Adrenal gland (tissue), 19 donors: ENCODE results near the gene CEP170. TPM values are rescaled to one million over a fixed set of nuclear protein-coding genes. Genes with fewer than 3 reads are reported as not detected.

Experiments used
- DNase-seq, 7 donors: peaks; one replicate each; pipeline ENCODE4 v3.0.0-alpha.2; 2019 to 2020
- H3K27ac ChIP-seq, 5 donors: fragments of 200-600 bp; sonication (generic) in 4 of 5; 1 replicate in 3 of 5; 2 replicates in 2 of 5; pipeline versions ENCODE4 v1.5.1 to v1.8.0; 2016 to 2020; ENCODE audit warnings: mild to moderate bottlenecking in 1 of 5
- H3K27me3 ChIP-seq: fragments of 200-600 bp; 2 replicates; pipeline ENCODE4 v1.8.0; 2021
- H3K36me3 ChIP-seq, 2 donors: fragments of 200-600 bp; replicated peaks in 1 of 2; 1 replicate in 1 of 2; 2 replicates in 1 of 2; pipeline versions ENCODE4 v1.5.1 to v1.8.0; 2018 to 2022
- H3K4me1 ChIP-seq, 2 donors: fragments of 200-600 bp; replicated peaks in 1 of 2; 1 replicate in 1 of 2; 2 replicates in 1 of 2; pipeline versions ENCODE4 v1.5.1 to v1.8.0; 2018 to 2021
- H3K4me3 ChIP-seq, 4 donors: fragments of 200-600 bp; sonication (generic) in 3 of 4; one replicate each; pipeline ENCODE4 v1.5.1; 2016 to 2018
- H3K9me3 ChIP-seq, 3 donors: fragments of 200-600 bp; sonication (generic) in 1 of 3; replicated peaks in 1 of 3; 1 replicate in 2 of 3; 2 replicates in 1 of 3; pipeline versions ENCODE4 v1.5.1 to v1.8.0; 2016 to 2021
- POLR2A ChIP-seq, 2 donors: fragments of 450-650 bp; IDR thresholded peaks; one replicate each; pipeline ENCODE4 v1.6.1; 2017; ENCODE audit warnings: antibody characterized with exemption in 2 of 2, mild to moderate bottlenecking in 2 of 2, moderate library complexity in 1 of 2
- WGBS, 4 donors: extraction: QIAGEN DNeasy Blood & Tissue Kit in 2 of 4; methylation state at CpG; one replicate each; pipeline versions ENCODE4 v1.1.5 to v1.1.7; 2013 to 2017; 5-methylcytosine and 5-hydroxymethylcytosine counted together
- intact Hi-C, 2 donors: fragments of 100-400 bp; cut with DNase I; formaldehyde crosslinking; loops; one replicate each; pipeline versions ENCODE4 v1.14.1 to v1.15.0; 2022 to 2023
- long read RNA-seq, 10 donors: library from polyadenylated mRNA in 3 of 10; unstranded in 2 of 10; stranded (forward) in 1 of 10; transcript quantifications; one replicate each; pipeline ENCODE4 v2.0.0 and lab custom pipeline, GENCODE V29; 2021 to 2026
- polyA plus RNA-seq, 3 donors: library from polyadenylated mRNA; stranded (reverse); fragments of 200-250 nt in 2 of 3; fragments of 350-450 nt in 1 of 3; fragmentation: Illumina TruSeq in 1 of 3; extraction: RNeasy Lipid Tissue Mini Kit (QIAGEN cat#74804) in 1 of 3; gene quantifications; one replicate each; pipeline ENCODE4 v1.2.3, GENCODE V29; 2013 to 2014
- total RNA-seq, 9 donors: library from RNA; depleted of rRNA in 4 of 9; stranded (reverse); fragments of >200 nt in 4 of 9; fragments of 120-200 nt in 1 of 9; fragmentation: NEBNext Ultra II Directional in 1 of 9; extraction: Animal tissue kit (Norgen Biotek cat#: 25700) in 1 of 9; gene quantifications; one replicate each; pipeline versions ENCODE4 v1.1.0 to v1.2.4, GENCODE V29; 2013 to 2023
- TF ChIP-seq, protein P1 (sequence below), 6 experiments: fragments of 450-650 bp in 4 of 6; fragments of 200-600 bp in 2 of 6; sonication (generic) in 1 of 6; IDR thresholded peaks; 1 replicate in 5 of 6; 2 replicates in 1 of 6; pipeline versions ENCODE4 v1.5.1 to v1.8.0; 2016 to 2021; ENCODE audit warnings: antibody characterized with exemption in 6 of 6, mild to moderate bottlenecking in 2 of 6, moderate library complexity in 1 of 6
- donor health status: healthy with polysubstance abuse.
- donor health status: Bipolar disorder and iron deficiency.
- donor health status: DM: yes; HTN: yes; CAD: no.
- donor health status: DM: no; HTN: no; CAD: no.
- donor health status: DM: no; HTN: no; CAD: no.
- donor health status: DM: yes; HTN: yes; CAD: no.

Gene CEP170
- total RNA-seq (10 to 100 TPM; 28.6 to 56.2 (median 49.9) TPM), polyA plus RNA-seq (10 to 100 TPM; 15.5 to 35.2 (median 27.3) TPM)
- long read RNA-seq, donor 1, partial matches to known transcripts = 23 of 31 reads
- long read RNA-seq, donor 1, other reads (novel, unspliced or antisense) = 8 of 31 reads
- long read RNA-seq, donor 2, partial matches to known transcripts = 19 of 26 reads
- long read RNA-seq, donor 2, other reads (novel, unspliced or antisense) = 6 of 26 reads
- long read RNA-seq, donor 3 = 0 reads
- long read RNA-seq, donor 4, partial matches to known transcripts = 5 of 5 reads
- long read RNA-seq, donor 4, other reads (novel, unspliced or antisense) = 0 of 5 reads
- long read RNA-seq, donor 5, partial matches to known transcripts = 3 of 3 reads
- long read RNA-seq, donor 5, other reads (novel, unspliced or antisense) = 0 of 3 reads
- long read RNA-seq, donor 6, partial matches to known transcripts = 10 of 13 reads
- long read RNA-seq, donor 6, other reads (novel, unspliced or antisense) = 3 of 13 reads
- long read RNA-seq, donor 7, partial matches to known transcripts = 0 of 1 reads
- long read RNA-seq, donor 7, other reads (novel, unspliced or antisense) = 0 of 1 reads
- long read RNA-seq, donor 8, partial matches to known transcripts = 5 of 5 reads
- long read RNA-seq, donor 8, other reads (novel, unspliced or antisense) = 0 of 5 reads
- long read RNA-seq, donor 9, partial matches to known transcripts = 0 of 12 reads
- long read RNA-seq, donor 9, other reads (novel, unspliced or antisense) = 11 of 12 reads
- long read RNA-seq, donor 10, partial matches to known transcripts = 11 of 11 reads
- long read RNA-seq, donor 10, other reads (novel, unspliced or antisense) = 0 of 11 reads

DNA sequence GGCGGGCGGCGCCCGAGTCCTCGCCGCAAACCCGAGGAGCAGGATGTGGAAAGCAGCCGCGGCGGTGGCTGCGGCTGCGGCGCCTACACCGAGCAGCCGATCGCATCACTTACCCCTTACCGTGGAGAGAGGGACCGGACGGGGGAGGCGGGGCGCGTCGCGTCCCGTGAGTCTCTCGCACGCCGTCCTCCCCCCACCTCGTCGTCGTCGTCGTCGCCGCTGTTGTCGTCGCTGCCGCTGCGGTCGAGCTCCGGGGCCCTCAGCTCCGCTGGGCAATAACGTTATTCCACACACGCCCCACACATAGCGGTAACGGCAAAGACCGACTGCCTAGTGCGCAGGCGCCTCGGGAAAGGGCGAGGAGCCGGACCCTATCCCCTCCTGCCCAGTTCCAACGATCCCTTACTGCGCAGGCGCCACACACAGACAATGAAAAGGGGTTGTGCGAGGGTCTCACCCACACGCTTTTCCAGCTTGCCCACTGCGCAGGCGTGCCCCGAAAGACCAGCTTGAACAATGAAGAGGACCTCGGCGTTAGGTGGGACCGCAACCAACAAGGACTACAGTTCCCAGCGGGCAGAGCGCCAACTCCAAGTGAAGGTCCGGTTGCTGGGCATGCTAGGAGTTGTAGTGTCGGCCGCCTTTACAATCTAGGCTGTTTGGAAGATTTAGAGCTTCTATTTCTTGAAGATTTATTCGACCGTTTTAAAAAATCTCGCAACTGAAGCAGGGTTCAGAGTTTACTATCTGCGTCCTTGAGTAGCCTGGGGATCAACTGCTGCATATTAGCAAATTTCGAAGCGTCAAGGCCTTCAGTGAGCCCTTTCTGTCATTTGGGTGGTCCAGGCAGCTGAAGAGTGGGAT is at the start of gene CEP170:
TSS of gene CEP170 (minus strand) at position 355 of the 864 bp plus-strand sequence. CDS start 30,001 bp downstream, outside the sequence.
- Histone ChIP-seq H3K4me1 (peaks cover 27 to 58% of the 10 kb centered on the region in 2 donors), H3K27me3 (no peaks in the 10 kb centered on the region), H3K36me3 (no peaks in the 10 kb centered on the region), H3K4me3 (peak within 1 kb of the TSS; percentile 81 to 94 (median 87)), H3K9me3 (no peaks in the 10 kb centered on the region), H3K27ac (peak within 1 kb of the TSS; percentile 83 to 99 (median 97))
- 0 to 1% (median 0%) methylated on average over 23 to 74 of the region's 74 CpGs for WGBS, 4 donors
- intact Hi-C loops = no loop called here
- peak; percentile 73 to 94 for TF ChIP-seq POLR2A (IDR thresholded peaks at IDR 0.05)
- TF ChIP-seq, protein P1, sequence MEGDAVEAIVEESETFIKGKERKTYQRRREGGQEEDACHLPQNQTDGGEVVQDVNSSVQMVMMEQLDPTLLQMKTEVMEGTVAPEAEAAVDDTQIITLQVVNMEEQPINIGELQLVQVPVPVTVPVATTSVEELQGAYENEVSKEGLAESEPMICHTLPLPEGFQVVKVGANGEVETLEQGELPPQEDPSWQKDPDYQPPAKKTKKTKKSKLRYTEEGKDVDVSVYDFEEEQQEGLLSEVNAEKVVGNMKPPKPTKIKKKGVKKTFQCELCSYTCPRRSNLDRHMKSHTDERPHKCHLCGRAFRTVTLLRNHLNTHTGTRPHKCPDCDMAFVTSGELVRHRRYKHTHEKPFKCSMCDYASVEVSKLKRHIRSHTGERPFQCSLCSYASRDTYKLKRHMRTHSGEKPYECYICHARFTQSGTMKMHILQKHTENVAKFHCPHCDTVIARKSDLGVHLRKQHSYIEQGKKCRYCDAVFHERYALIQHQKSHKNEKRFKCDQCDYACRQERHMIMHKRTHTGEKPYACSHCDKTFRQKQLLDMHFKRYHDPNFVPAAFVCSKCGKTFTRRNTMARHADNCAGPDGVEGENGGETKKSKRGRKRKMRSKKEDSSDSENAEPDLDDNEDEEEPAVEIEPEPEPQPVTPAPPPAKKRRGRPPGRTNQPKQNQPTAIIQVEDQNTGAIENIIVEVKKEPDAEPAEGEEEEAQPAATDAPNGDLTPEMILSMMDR (IDR thresholded peaks at IDR 0.05) = no peak
- DNase-seq = peak; percentile 92 to 98 (median 94)

DNA sequence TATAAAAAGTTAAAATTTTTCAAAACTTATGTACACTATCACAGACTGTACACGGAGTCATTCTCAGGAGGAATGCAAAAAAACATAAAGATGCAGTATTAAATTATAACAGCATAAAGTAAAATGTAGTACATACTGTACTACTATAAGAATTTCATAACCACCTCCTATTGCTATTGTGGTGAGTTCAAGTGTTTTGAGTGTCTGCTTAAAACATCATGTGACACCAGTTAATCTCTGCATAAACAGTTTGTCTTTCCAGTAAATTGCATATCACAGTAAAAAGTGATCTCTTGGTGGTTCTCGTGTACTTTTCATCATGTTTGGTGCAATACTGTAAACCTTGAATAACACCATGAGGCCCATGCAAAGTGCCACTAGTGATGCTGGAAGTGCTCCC is 46.0 kb upstream of the CEP170 start:
- no peaks in the 10 kb centered on the region for H3K36me3 ChIP-seq

DNA sequence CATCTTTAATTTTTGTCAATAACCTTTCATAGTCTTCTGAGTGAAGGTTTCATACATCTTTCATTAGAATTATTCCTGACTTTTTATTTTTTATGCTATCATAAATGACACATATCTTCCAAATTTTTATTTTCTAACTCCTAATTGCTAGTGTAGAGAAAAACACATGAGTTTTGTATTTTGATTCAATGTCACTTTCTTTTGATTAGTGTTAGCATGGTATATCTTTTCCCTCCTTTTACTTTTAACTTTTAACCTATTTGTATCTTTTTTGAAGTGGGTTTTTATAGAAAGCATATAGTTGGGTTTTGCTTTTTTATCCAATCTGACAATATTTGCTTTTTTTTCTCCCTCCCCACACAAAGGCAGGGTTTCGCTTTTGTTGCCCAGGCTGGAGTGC is 44.0 kb upstream of the CEP170 start:
- intact Hi-C loops = no loop called here
- DNase-seq = no peak
- TF ChIP-seq POLR2A (IDR thresholded peaks at IDR 0.05) = no peak
- TF ChIP-seq, protein P1 (IDR thresholded peaks at IDR 0.05) = no peak
- 97 to 100% (median 100%) methylated on average over 1 of the region's 1 CpG for WGBS, 4 donors
- Histone ChIP-seq H3K9me3 (peaks cover 0 to under 1% (median 0%) of the 10 kb centered on the region in 3 donors), H3K4me3 (no peak overlapping the region), H3K4me1 (no peaks in the 10 kb centered on the region), H3K36me3 (no peaks in the 10 kb centered on the region), H3K27ac (no peak overlapping the region), H3K27me3 (no peaks in the 10 kb centered on the region)

More for the DNA sequence above, 46.0 kb upstream of the CEP170 start:
- no peaks in the 10 kb centered on the region for H3K9me3 ChIP-seq
- no peak for DNase-seq
- no peak overlapping the region for H3K27ac ChIP-seq
- 81 to 97% (median 92%) methylated on average over 2 of the region's 2 CpGs for WGBS, 4 donors
- TF ChIP-seq, protein P1 (IDR thresholded peaks at IDR 0.05) = no peak
- TF ChIP-seq POLR2A (IDR thresholded peaks at IDR 0.05) = no peak
- H3K4me1 ChIP-seq = no peaks in the 10 kb centered on the region
- intact Hi-C loops = no loop called here
- no peak overlapping the region for H3K4me3 ChIP-seq
- no peaks in the 10 kb centered on the region for H3K27me3 ChIP-seq
